Measurements from ENCODE around the gene PDXP.

DNA sequence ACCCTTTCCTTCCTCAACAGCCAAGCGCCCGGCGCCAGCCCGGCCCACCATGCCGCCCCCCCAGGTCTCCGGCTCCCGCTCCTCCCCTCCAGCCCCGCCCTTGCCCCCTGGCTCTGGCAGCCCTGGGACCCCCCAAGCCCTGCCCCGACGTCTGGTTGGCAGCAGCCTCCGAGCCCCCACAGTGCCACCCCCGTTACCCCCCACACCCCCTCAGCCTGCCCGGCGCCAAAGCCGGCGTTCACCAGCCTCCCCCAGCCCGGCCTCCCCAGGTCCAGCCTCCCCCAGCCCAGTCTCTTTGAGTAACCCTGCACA, 3.3 kb upstream of the PDXP start:
- TF ChIP-seq, protein P1, sequence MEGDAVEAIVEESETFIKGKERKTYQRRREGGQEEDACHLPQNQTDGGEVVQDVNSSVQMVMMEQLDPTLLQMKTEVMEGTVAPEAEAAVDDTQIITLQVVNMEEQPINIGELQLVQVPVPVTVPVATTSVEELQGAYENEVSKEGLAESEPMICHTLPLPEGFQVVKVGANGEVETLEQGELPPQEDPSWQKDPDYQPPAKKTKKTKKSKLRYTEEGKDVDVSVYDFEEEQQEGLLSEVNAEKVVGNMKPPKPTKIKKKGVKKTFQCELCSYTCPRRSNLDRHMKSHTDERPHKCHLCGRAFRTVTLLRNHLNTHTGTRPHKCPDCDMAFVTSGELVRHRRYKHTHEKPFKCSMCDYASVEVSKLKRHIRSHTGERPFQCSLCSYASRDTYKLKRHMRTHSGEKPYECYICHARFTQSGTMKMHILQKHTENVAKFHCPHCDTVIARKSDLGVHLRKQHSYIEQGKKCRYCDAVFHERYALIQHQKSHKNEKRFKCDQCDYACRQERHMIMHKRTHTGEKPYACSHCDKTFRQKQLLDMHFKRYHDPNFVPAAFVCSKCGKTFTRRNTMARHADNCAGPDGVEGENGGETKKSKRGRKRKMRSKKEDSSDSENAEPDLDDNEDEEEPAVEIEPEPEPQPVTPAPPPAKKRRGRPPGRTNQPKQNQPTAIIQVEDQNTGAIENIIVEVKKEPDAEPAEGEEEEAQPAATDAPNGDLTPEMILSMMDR (IDR thresholded peaks at IDR 0.05; ENCODE audit: insufficient read depth, low read depth, low read length) = no peak
- TF ChIP-seq EZH2 (IDR thresholded peaks at IDR 0.05; ENCODE audit: insufficient read depth, low read length) = no peak
